ENCODE results near the gene TRPC5OS. TPM values are rescaled to one million over a fixed set of nuclear protein-coding genes. Genes with fewer than 3 reads are reported as not detected.

TRPC5OS gene
- total and polyA plus RNA-seq, 5 donors, result 0.14 to 0.40 TPM; not detected in 3

GRCh38 chrX:111896148-111896547 is 20.2 kb downstream of the TRPC5OS start:
- Histone ChIP-seq H3K4me1 (ENCODE audit: control insufficient read depth, insufficient read depth, low read length) (no peaks in the 10 kb centered on the region), H3K4me3 (ENCODE audit: low read length) (no peak overlapping the region), H3K27ac (ENCODE audit: low read length) (no peak overlapping the region), H3K27me3 (ENCODE audit: control insufficient read depth, insufficient read depth) (no peaks in the 10 kb centered on the region), H3K9me3 (ENCODE audit: control insufficient read depth, low read length) (no peaks in the 10 kb centered on the region)
- intact Hi-C loops (cut with DNase I), result no loop called here
- ATAC-seq (no peak), DNase-seq (no peak)
- 70% methylated on average over 7 of the region's 7 CpGs for WGBS

- DNase-seq, result no peak
- WGBS, result 56% methylated on average over 7 of the region's 7 CpGs
- Histone ChIP-seq H3K9me3 (ENCODE audit: control insufficient read depth, low read length) (no peaks in the 10 kb centered on the region), H3K27ac (ENCODE audit: low read length) (no peak overlapping the region), H3K4me3 (ENCODE audit: low read length) (no peak overlapping the region), H3K27me3 (ENCODE audit: control insufficient read depth, insufficient read depth) (no peaks in the 10 kb centered on the region), H3K4me1 (ENCODE audit: control insufficient read depth, insufficient read depth, low read length) (no peaks in the 10 kb centered on the region)
- no peak for ATAC-seq
- intact Hi-C loops (cut with DNase I), result no loop called here
Observed at GRCh38 chrX:111914398-111915090, 38.6 kb downstream of the TRPC5OS start.

- DNase-seq (no peak), ATAC-seq (no peak)
- intact Hi-C loops (cut with DNase I), result no loop called here
- Histone ChIP-seq H3K27ac (ENCODE audit: low read length) (no peak overlapping the region), H3K4me3 (ENCODE audit: low read length) (no peak overlapping the region), H3K9me3 (ENCODE audit: control insufficient read depth, low read length) (no peaks in the 10 kb centered on the region), H3K4me1 (ENCODE audit: control insufficient read depth, insufficient read depth, low read length) (no peaks in the 10 kb centered on the region), H3K27me3 (ENCODE audit: control insufficient read depth, insufficient read depth) (no peaks in the 10 kb centered on the region)
Observed at GRCh38 chrX:111917591-111917990, 41.6 kb downstream of the TRPC5OS start.

GRCh38 chrX:111928456-111928855 is 52.5 kb downstream of the TRPC5OS start:
- H3K4me1 ChIP-seq (ENCODE audit: control insufficient read depth, insufficient read depth, low read length), result no peaks in the 10 kb centered on the region
- intact Hi-C loops (cut with DNase I), result no loop called here
- DNase-seq, result no peak
- H3K27ac ChIP-seq (ENCODE audit: low read length), result no peak overlapping the region
- H3K4me3 ChIP-seq (ENCODE audit: low read length), result no peak overlapping the region
- WGBS, result 73% methylated on average over 4 of the region's 4 CpGs
- H3K9me3 ChIP-seq (ENCODE audit: control insufficient read depth, low read length), result no peaks in the 10 kb centered on the region
- no peak for ATAC-seq
- no peaks in the 10 kb centered on the region for H3K27me3 ChIP-seq (ENCODE audit: control insufficient read depth, insufficient read depth)

Other genes starting within 250 kb of the TRPC5OS start
- gene ALG13, start 195.0 kb upstream of the TRPC5OS start, total RNA-seq, result 10 to 100 TPM; 20.9 to 25.8 (median 23.5) TPM
- 14.8 TPM for gene ALG13, start 195.0 kb upstream of the TRPC5OS start, polyA plus RNA-seq
- under 1 TPM in 1 of 4 donors, not detected in 3; 0.03 TPM for gene TRPC5, start 206.6 kb downstream of the TRPC5OS start, total RNA-seq
- not detected for gene TRPC5, start 206.6 kb downstream of the TRPC5OS start, polyA plus RNA-seq
- gene RTL4, start 206.8 kb downstream of the TRPC5OS start, total RNA-seq, result not detected
- gene RTL4, start 206.8 kb downstream of the TRPC5OS start, polyA plus RNA-seq, result not detected

Measured in right cardiac atrium (tissue), 5 donors.